Mesodermal cell (in vitro differentiated cells): ENCODE measurements around the gene TSPAN33.

Experiments
- H3K27ac ChIP-seq: 2 replicates; pipeline ENCODE4 v1.7.0; 2013; ENCODE audit warnings: mild to moderate bottlenecking, low read depth, low read length, moderate library complexity; ENCODE audit not compliant: severe bottlenecking
- H3K36me3 ChIP-seq: 2 replicates; pipeline ENCODE4 v1.7.1; 2013; ENCODE audit warnings: mild to moderate bottlenecking, low read length, moderate library complexity; ENCODE audit not compliant: control insufficient read depth, insufficient read depth
- H3K4me1 ChIP-seq: one replicate; pipeline ENCODE4 v1.7.1; 2013; ENCODE audit warnings: mild to moderate bottlenecking, low read length; ENCODE audit not compliant: insufficient read depth, control insufficient read depth, poor library complexity, severe bottlenecking
- H3K4me3 ChIP-seq: 2 replicates; pipeline ENCODE4 v1.7.0; 2013; ENCODE audit warnings: low read length, control low read depth, mild to moderate bottlenecking; ENCODE audit not compliant: insufficient read depth, poor library complexity, severe bottlenecking; ENCODE audit errors: extremely low read depth
- H3K9me3 ChIP-seq: 2 replicates; pipeline ENCODE4 v1.7.1; 2013; ENCODE audit warnings: mild to moderate bottlenecking, low read length, moderate library complexity; ENCODE audit not compliant: control insufficient read depth
- WGBS, 2 experiments: methylation state at CpG; one replicate each; pipeline ENCODE4 v1.1.5; 2013; ENCODE audit warnings: missing lambda C conversion rate in 2 of 2; ENCODE audit not compliant: insufficient coverage in 2 of 2; 5-methylcytosine and 5-hydroxymethylcytosine counted together

The TSPAN33 gene

GRCh38 chr7:129136887-129137642 lies 7.4 kb upstream of the TSPAN33 start:
- no peaks in the 10 kb centered on the region for H3K9me3 ChIP-seq
- no peaks in the 10 kb centered on the region for H3K4me1 ChIP-seq
- H3K27ac ChIP-seq, result no peak overlapping the region
- no CpG with 5 or more reads among the region's 3 CpGs for WGBS, 2 experiments
- H3K4me3 ChIP-seq, result no peak overlapping the region
- H3K36me3 ChIP-seq, result no peaks in the 10 kb centered on the region

GRCh38 chr7:129143724-129144094 lies 798 bp upstream of the TSPAN33 start:
- Histone ChIP-seq H3K4me1 (no peaks in the 10 kb centered on the region), H3K4me3 (no peak overlapping the region), H3K9me3 (no peaks in the 10 kb centered on the region), H3K27ac (no peak overlapping the region), H3K36me3 (no peaks in the 10 kb centered on the region)
- 60 to 62% methylated on average over 10 of the region's 10 CpGs for WGBS, 2 experiments

GRCh38 chr7:129144834-129145668 lies 544 bp downstream of the TSPAN33 start:
- H3K9me3 ChIP-seq, result no peaks in the 10 kb centered on the region
- H3K36me3 ChIP-seq, result no peaks in the 10 kb centered on the region
- no peaks in the 10 kb centered on the region for H3K4me1 ChIP-seq
- H3K27ac ChIP-seq, result no peak overlapping the region
- WGBS, 2 experiments, result 2 to 3% methylated on average over 28 to 40 of the region's 58 CpGs
- H3K4me3 ChIP-seq, result peak overlapping the region; percentile 48

GRCh38 chr7:129146237-129146979 lies 1.9 kb downstream of the TSPAN33 start:
- H3K9me3 ChIP-seq, result no peaks in the 10 kb centered on the region
- 86 to 90% methylated on average over 7 of the region's 8 CpGs for WGBS, 2 experiments
- H3K4me3 ChIP-seq, result no peak overlapping the region
- no peak overlapping the region for H3K27ac ChIP-seq
- no peaks in the 10 kb centered on the region for H3K36me3 ChIP-seq
- H3K4me1 ChIP-seq, result no peaks in the 10 kb centered on the region

- no peaks in the 10 kb centered on the region for H3K4me1 ChIP-seq
- H3K4me3 ChIP-seq, result no peak overlapping the region
- 81 to 87% methylated on average over 3 of the region's 3 CpGs for WGBS, 2 experiments
- no peaks in the 10 kb centered on the region for H3K9me3 ChIP-seq
- H3K36me3 ChIP-seq, result no peaks in the 10 kb centered on the region
- no peak overlapping the region for H3K27ac ChIP-seq
These were observed 3.2 kb downstream of the TSPAN33 start for GRCh38 chr7:129147731-129148130.

GRCh38 chr7:129149511-129149910 lies 5.0 kb downstream of the TSPAN33 start:
- Histone ChIP-seq H3K4me1 (no peaks in the 10 kb centered on the region), H3K27ac (no peak overlapping the region), H3K9me3 (no peaks in the 10 kb centered on the region), H3K36me3 (no peaks in the 10 kb centered on the region), H3K4me3 (no peak overlapping the region)
- 80 to 82% methylated on average over 2 to 8 of the region's 8 CpGs for WGBS, 2 experiments

- no peaks in the 10 kb centered on the region for H3K9me3 ChIP-seq
- no peaks in the 10 kb centered on the region for H3K4me1 ChIP-seq
- no peak overlapping the region for H3K27ac ChIP-seq
- H3K36me3 ChIP-seq, result no peaks in the 10 kb centered on the region
- H3K4me3 ChIP-seq, result no peak overlapping the region
- 80 to 86% methylated on average over 3 to 4 of the region's 8 CpGs for WGBS, 2 experiments
These were observed 5.9 kb downstream of the TSPAN33 start for GRCh38 chr7:129150199-129150996.

- Histone ChIP-seq H3K36me3 (no peaks in the 10 kb centered on the region), H3K4me3 (no peak overlapping the region), H3K9me3 (no peaks in the 10 kb centered on the region), H3K27ac (no peak overlapping the region), H3K4me1 (no peaks in the 10 kb centered on the region)
- WGBS, 2 experiments, result 90 to 92% methylated on average over 6 to 9 of the region's 9 CpGs
These were observed 13.1 kb downstream of the TSPAN33 start for GRCh38 chr7:129157651-129158050.

- H3K36me3 ChIP-seq, result no peaks in the 10 kb centered on the region
- H3K27ac ChIP-seq, result no peak overlapping the region
- WGBS, 2 experiments, result 86 to 100% methylated on average over 1 to 3 of the region's 3 CpGs
- no peaks in the 10 kb centered on the region for H3K9me3 ChIP-seq
- no peaks in the 10 kb centered on the region for H3K4me1 ChIP-seq
- H3K4me3 ChIP-seq, result no peak overlapping the region
These were observed 15.0 kb downstream of the TSPAN33 start for GRCh38 chr7:129159539-129159938.
